SK-N-MC (cell line): ENCODE results near the gene CAMTA1.

Experiments used
- DNase-seq: peaks from one replicate; pipeline ENCODE4 v3.0.0-alpha.2; 2011; ENCODE audit warnings: low read depth, low spot score
- H3K27ac ChIP-seq: fragments of 200-600 bp; sonication (generic); 2 replicates; pipeline ENCODE4 v1.5.1; 2016; ENCODE audit warnings: mixed run types
- H3K36me3 ChIP-seq: fragments of 200-600 bp; sonication (generic); 2 replicates; pipeline ENCODE4 v1.6.1; 2017; ENCODE audit warnings: antibody characterized with exemption, low read length, mixed read lengths; ENCODE audit not compliant: insufficient read depth
- H3K4me3 ChIP-seq: fragments of 200-600 bp; sonication (generic); 2 replicates; pipeline ENCODE4 v1.5.1; 2016
- H3K9ac ChIP-seq: fragments of 200-600 bp; sonication (generic); 2 replicates; pipeline ENCODE4 v1.8.0; 2017; ENCODE audit warnings: mixed run types, mixed read lengths; ENCODE audit not compliant: insufficient read length
- H3K9me3 ChIP-seq: fragments of 200-600 bp; sonication (generic); 2 replicates; pipeline ENCODE4 v1.6.1; 2017; ENCODE audit warnings: low read depth, mild to moderate bottlenecking, antibody characterized with exemption, low read length, moderate library complexity, mixed read lengths
- EZH2 ChIP-seq: fragments of 200-600 bp; sonication (generic); IDR thresholded peaks from one replicate; pipeline ENCODE4 v1.6.1; 2017; ENCODE audit warnings: antibody characterized with exemption
- FOXP2 ChIP-seq: optimal IDR thresholded peaks from 2 replicates; pipeline ENCODE3; 2011; ENCODE audit warnings: mild to moderate bottlenecking, moderate library complexity; ENCODE audit not compliant: insufficient read depth; ENCODE audit errors: extremely low read length, control extremely low read depth
- POLR2AphosphoS5 ChIP-seq: IDR thresholded peaks from 2 replicates; pipeline ENCODE4 v1.6.1; 2012; ENCODE audit warnings: mild to moderate bottlenecking, low read depth, low read length, borderline replicate concordance

CAMTA1 gene

DNA sequence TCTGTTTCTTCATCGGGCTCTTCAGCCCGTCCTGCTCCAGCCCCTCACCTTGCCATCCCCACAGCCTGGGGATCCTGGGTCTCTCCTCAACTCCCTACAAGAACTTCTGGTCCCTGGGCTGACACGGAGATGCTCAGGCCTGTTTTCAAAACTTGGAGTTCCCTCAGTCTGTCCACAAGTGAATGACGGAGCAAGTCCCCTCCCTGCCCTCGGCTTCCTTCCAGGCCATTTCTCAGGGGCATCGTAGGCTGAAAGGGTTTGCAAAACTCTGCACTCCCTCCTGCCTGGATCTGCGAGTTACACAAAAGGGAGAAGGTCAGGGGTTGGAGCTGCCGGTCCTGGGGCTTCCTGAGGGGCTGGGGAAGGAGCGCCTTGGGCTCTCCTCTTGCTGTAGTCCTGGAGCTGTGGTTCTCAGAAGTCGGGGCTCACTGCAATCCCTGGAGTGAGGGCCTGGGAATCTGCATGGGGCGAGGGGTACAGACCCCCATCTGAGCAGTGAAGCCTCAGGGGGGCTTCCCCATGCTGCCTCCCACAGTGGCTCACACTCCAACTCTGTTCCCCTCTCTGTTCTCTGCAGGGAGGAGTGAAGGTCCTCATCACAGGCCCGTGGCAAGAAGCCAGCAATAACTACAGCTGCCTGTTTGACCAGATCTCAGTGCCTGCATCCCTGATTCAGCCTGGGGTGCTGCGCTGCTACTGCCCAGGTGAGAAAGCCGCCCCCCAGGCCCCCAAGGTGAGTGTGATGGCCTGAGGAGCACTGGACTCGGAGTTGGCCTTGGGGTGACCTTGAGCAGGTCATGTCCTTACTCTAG is 885.3 kb downstream of the CAMTA1 start:
- Histone ChIP-seq H3K27ac (no peak overlapping the region), H3K36me3 (no peaks in the 10 kb centered on the region), H3K9ac (no peak overlapping the region), H3K9me3 (no peaks in the 10 kb centered on the region), H3K4me3 (no peak overlapping the region)
- no peak for DNase-seq
- TF ChIP-seq POLR2AphosphoS5 (no peak), FOXP2 (no peak), EZH2 (no peak)

DNA sequence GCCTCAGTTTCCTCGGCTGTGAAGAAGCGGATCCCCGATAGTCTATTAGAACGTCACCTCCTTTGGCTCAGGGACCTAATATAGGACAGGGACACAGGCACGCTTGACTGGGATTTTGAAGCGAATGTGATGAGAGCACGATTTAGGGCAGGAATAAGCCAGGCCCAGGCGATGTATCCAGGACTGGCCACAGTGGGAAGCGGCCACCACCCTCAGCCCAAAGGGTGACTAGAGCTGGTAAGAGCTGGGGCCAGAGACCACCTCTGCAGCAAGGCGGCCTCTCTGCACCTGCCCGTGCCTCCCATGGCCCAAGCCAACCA is 885.9 kb downstream of the CAMTA1 start:
- Histone ChIP-seq H3K9me3 (no peaks in the 10 kb centered on the region), H3K27ac (no peak overlapping the region), H3K36me3 (no peaks in the 10 kb centered on the region), H3K4me3 (no peak overlapping the region), H3K9ac (no peak overlapping the region)
- DNase-seq = no peak
- TF ChIP-seq EZH2 (no peak), FOXP2 (no peak), POLR2AphosphoS5 (no peak)

DNA sequence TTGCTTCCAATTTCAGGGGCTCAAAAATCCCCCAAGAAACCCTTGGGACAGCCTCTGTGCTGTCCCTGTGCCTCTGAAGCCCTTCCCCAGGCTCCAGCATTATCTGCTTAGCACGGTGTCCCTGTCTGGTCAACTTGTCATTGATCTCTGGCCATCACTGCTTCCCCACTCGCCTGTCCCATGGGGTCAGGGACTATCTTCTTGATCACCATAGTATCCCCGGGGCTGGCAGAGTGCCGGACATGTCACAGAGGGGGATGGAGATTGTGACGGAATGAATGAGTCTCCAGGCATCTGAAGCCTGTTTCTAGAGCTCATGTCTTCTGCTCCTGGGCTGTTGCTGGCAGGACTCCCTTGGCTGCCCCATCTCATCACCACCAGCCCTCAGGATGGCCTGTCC is 886.4 kb downstream of the CAMTA1 start:
- H3K27ac ChIP-seq = no peak overlapping the region
- no peak overlapping the region for H3K4me3 ChIP-seq
- no peak for TF ChIP-seq EZH2
- no peak for TF ChIP-seq FOXP2
- no peak for TF ChIP-seq POLR2AphosphoS5
- H3K9ac ChIP-seq = no peak overlapping the region
- no peaks in the 10 kb centered on the region for H3K36me3 ChIP-seq
- H3K9me3 ChIP-seq = no peaks in the 10 kb centered on the region
- no peak for DNase-seq

DNA sequence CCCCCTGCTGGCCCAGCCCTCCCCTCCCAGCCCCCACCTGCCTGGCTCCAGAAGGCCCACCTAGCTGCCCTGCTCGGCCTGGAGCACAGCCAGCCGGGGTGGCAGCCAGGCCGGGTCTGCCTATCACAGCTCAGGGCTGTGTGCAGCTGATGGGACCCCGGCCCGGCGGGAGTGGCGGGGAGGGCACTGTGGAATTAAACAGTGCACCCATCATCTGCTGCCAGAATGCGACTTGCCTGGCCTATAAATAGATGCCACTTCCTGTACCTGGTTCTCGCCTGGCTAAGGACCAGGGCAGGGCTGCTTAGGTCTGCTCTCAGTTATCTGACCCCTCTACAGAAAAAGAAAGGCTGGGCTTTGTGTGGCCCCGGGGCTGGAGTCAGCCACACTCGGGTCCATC is 887.6 kb downstream of the CAMTA1 start:
- no peak overlapping the region for H3K27ac ChIP-seq
- no peak overlapping the region for H3K4me3 ChIP-seq
- DNase-seq = no peak
- no peaks in the 10 kb centered on the region for H3K9me3 ChIP-seq
- H3K36me3 ChIP-seq = no peaks in the 10 kb centered on the region
- no peak for TF ChIP-seq FOXP2
- no peak for TF ChIP-seq POLR2AphosphoS5
- no peak for TF ChIP-seq EZH2
- H3K9ac ChIP-seq = no peak overlapping the region

DNA sequence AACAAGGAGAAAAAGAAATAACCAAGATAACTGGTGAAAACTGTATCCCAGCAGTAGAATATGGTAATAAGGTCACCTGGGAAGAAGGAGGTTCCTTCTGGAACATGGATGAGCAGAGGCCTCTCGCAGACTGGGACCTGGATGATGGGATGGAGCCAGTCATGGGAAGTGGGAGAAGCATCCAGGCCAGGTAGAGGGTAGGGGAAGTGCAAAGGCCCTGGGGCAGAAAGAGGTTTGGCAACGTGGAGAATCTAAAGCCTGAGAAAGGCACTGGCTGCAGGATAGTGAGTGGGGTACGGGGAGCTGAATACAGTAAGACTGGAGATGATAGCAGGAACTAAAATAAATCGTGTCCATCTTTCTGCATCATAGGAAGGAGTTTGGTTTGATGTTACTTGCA is 889.7 kb downstream of the CAMTA1 start:
- H3K27ac ChIP-seq = no peak overlapping the region
- DNase-seq = no peak
- no peak for TF ChIP-seq EZH2
- TF ChIP-seq FOXP2 = no peak
- TF ChIP-seq POLR2AphosphoS5 = no peak
- no peaks in the 10 kb centered on the region for H3K36me3 ChIP-seq
- H3K9ac ChIP-seq = no peak overlapping the region
- H3K9me3 ChIP-seq = no peaks in the 10 kb centered on the region
- H3K4me3 ChIP-seq = no peak overlapping the region

DNA sequence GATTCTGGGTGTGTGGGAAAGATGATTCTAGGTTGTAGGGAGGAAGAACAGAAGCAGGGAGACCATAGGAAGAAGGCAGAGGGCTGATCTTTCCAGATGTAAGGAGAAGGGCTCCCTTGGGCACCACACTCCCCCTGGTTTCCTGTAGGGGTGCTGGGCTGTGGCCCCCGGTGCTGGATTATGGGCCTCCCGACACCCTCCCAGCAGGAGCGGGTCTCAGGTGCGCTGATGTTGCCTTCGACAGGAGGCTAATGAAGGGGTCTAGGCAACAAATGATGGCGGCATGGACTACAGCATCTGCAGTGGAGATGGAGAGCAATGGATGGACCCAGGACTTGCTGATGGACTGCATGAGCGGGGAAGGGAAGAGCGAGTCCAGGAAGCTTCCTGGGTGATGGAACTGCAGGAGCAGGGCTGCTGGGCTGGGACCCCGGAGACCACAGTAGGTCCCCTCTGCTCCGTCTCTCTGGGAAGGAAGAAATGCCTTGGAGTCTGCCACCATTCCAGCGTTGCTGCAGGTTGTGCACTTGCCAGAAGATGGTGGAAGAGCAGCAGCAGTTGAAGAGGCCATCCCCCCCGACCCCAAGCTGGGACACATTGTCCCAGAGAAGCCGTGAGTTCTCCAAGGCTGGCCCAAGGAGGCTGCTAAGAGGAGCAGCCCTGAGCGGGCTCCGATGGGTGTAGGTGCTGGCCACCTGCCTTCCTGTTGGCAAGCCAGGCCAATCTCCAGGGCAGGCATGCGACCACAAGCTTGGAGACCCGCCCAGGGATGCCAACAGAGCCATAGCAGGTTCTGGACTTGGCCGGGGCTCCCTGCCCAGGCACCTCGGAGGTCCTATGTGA is 890.4 kb downstream of the CAMTA1 start:
- no peak for TF ChIP-seq POLR2AphosphoS5
- TF ChIP-seq FOXP2 = no peak
- no peak for TF ChIP-seq EZH2
- H3K4me3 ChIP-seq = no peak overlapping the region
- DNase-seq = no peak
- H3K9ac ChIP-seq = no peak overlapping the region
- no peaks in the 10 kb centered on the region for H3K36me3 ChIP-seq
- no peak overlapping the region for H3K27ac ChIP-seq
- no peaks in the 10 kb centered on the region for H3K9me3 ChIP-seq

DNA sequence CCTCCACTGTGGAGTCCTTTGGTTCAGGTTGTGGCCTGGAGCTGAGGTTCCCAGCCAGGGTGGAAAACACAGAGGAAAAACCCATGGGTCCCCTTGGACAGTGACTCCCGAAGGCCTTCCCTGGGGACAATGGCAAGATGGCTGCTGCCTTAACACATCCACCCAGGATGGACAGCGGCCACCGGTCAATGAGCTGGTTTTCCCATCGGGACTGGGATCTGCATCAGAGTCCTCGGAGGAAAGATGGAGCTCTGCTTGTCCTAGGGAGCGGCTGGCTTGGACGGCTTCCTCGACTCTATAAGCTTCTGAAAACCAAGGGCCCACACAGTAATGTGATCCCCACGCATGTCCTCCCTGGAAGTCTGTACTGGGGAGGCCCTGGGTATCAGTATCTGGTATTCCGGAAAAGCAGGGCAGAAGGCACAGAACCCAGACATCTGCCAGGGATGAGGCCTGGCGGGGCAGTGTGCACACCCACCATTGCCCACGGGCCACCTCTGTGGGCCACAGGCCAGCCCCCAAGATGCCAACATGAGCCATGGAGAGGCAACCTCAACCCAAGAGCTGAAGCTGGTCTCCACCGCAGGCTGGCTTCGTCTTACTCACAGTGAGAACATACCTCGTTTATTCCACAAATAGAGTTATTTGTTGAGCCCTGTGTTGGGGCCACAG is 891.2 kb downstream of the CAMTA1 start:
- no peak for TF ChIP-seq EZH2
- TF ChIP-seq FOXP2 = no peak
- no peak for TF ChIP-seq POLR2AphosphoS5
- no peaks in the 10 kb centered on the region for H3K9me3 ChIP-seq

DNA sequence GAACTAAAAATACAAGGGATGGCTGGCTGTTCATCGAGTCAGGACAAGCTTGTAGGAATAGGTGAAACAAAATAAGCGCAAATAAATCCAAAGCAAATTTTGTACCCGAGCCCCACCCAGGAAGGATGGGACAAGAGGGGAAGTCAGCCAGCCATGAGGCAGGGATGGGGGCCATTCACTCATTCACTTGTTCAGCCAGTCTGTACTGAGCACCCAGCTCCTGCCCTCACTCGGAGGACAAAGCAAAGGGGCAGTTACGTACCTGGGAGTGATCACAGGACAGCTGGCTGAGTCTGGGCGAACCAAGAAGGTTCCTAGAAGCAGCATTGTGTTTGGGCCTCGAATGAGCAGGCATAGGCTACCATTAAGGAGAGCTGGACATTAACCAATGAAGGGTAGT is 891.9 kb downstream of the CAMTA1 start:
- no peak overlapping the region for H3K9ac ChIP-seq
- H3K9me3 ChIP-seq = no peaks in the 10 kb centered on the region
- DNase-seq = no peak
- no peak overlapping the region for H3K27ac ChIP-seq
- no peak for TF ChIP-seq EZH2
- TF ChIP-seq FOXP2 = no peak
- no peak for TF ChIP-seq POLR2AphosphoS5
- no peaks in the 10 kb centered on the region for H3K36me3 ChIP-seq
- no peak overlapping the region for H3K4me3 ChIP-seq

More for the DNA sequence above, 891.2 kb downstream of the CAMTA1 start:
- Histone ChIP-seq H3K4me3 (no peak overlapping the region), H3K27ac (no peak overlapping the region), H3K9ac (no peak overlapping the region), H3K36me3 (no peaks in the 10 kb centered on the region)
- DNase-seq = no peak
